ENCODE data around the gene SZT2.
"Not testable (repeated sequence)": the region's sequence is repeated elsewhere in the genome, so short reads cannot be mapped to it uniquely, and the experiment has no call there.

The SZT2 gene

DNA sequence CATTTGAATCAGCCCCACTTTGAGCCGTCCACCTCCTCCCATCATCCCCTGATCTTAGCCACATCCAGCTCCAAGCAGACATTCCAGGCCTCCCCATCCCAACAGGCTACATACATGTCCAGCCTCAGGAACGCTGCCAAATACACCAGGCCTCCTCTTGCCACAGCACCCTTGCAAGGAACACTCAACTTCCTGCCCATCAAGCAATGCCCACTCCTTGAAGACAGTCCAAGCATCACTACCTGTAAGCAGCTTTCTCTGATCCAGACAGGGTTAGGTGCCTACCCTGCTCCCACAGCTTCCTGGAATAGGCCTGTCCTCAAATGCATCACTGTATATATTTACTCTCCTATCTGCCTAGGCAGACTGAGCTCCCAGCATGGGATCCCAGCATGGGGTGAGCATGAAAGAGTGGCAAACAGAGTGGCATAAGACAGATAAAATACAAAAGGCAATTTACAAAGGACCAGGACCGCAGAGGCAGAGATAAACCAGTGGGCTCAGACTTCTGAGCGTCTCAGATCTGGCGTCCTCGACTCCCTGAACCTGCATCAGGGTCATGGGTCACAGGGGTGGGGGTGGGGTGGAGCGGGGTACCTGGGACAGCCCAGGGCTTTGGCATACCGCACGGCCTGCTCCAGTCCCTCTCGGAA lies 63.2 kb downstream of the SZT2 start:
- TF ChIP-seq, protein P1, sequence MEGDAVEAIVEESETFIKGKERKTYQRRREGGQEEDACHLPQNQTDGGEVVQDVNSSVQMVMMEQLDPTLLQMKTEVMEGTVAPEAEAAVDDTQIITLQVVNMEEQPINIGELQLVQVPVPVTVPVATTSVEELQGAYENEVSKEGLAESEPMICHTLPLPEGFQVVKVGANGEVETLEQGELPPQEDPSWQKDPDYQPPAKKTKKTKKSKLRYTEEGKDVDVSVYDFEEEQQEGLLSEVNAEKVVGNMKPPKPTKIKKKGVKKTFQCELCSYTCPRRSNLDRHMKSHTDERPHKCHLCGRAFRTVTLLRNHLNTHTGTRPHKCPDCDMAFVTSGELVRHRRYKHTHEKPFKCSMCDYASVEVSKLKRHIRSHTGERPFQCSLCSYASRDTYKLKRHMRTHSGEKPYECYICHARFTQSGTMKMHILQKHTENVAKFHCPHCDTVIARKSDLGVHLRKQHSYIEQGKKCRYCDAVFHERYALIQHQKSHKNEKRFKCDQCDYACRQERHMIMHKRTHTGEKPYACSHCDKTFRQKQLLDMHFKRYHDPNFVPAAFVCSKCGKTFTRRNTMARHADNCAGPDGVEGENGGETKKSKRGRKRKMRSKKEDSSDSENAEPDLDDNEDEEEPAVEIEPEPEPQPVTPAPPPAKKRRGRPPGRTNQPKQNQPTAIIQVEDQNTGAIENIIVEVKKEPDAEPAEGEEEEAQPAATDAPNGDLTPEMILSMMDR (IDR thresholded peaks at IDR 0.05; ENCODE audit: extremely low read depth, insufficient read depth, missing control alignments), result no peak
- DNase-seq (ENCODE audit: low spot score), result no peak
- in situ Hi-C loops (cut with MboI; ENCODE audit: low pct_unique_long_range_greater_than_20kb, low sequenced_read_pairs, unreplicated experiment), result no loop called here

- in situ Hi-C loops (cut with MboI; ENCODE audit: low pct_unique_long_range_greater_than_20kb, low sequenced_read_pairs, unreplicated experiment), result no loop called here
- TF ChIP-seq, protein P1 (IDR thresholded peaks at IDR 0.05; ENCODE audit: extremely low read depth, insufficient read depth, missing control alignments), result no peak
- peak; percentile 78 for DNase-seq (ENCODE audit: low spot score)
Measured at GRCh38 chr1:43453442-43454269, 64.0 kb downstream of the SZT2 start, which contains the start of gene HYI. Gene HYI (minus strand): TSS chr1:43453931. CDS start chr1:43453793, 138 bp downstream.

GRCh38 chr1:43454270-43455011 lies 64.7 kb downstream of the SZT2 start:
- TF ChIP-seq, protein P1 (IDR thresholded peaks at IDR 0.05; ENCODE audit: extremely low read depth, insufficient read depth, missing control alignments), result no peak
- in situ Hi-C loops (cut with MboI; ENCODE audit: low pct_unique_long_range_greater_than_20kb, low sequenced_read_pairs, unreplicated experiment), result no loop called here
- peak; percentile 84 for DNase-seq (ENCODE audit: low spot score)

DNA sequence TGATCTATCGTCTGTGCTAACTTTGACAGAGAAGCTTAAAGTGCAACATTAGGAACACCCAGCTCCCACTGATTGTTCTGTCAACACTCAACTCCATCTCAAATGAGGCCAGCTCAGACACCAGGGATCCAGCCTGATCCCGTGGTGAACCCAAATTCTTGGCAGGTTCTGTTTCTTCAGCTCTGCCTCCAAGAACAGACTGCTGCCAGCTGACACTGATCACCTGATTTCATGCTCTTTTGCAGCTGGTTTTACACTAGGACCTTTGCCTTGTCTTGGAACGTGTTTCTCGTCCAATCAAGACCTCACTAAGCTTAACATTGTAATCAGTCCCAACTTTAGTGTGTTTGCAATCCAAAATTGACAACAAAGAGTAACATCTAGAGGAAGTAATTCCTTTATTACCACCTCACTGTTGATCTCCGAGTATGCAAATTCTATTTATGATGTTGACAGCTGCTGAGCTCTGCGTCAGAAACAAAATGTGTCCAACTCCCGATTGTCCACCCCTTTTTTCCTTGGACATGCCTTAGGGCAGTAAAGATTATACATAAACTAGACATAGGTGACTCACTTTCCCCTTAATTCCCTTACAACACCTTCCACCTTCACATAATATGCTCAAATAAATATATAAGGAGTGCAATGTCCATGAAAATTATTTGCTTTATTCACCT lies 65.7 kb downstream of the SZT2 start:
- no peak for DNase-seq (ENCODE audit: low spot score)
- in situ Hi-C loops (cut with MboI; ENCODE audit: low pct_unique_long_range_greater_than_20kb, low sequenced_read_pairs, unreplicated experiment), result no loop called here
- TF ChIP-seq, protein P1 (IDR thresholded peaks at IDR 0.05; ENCODE audit: extremely low read depth, insufficient read depth, missing control alignments), result no peak

- in situ Hi-C loops (cut with MboI; ENCODE audit: low pct_unique_long_range_greater_than_20kb, low sequenced_read_pairs, unreplicated experiment); DNase-seq (ENCODE audit: low spot score): not testable (repeated sequence)
Measured at GRCh38 chr1:43458379-43458778, 68.7 kb downstream of the SZT2 start.

DNA sequence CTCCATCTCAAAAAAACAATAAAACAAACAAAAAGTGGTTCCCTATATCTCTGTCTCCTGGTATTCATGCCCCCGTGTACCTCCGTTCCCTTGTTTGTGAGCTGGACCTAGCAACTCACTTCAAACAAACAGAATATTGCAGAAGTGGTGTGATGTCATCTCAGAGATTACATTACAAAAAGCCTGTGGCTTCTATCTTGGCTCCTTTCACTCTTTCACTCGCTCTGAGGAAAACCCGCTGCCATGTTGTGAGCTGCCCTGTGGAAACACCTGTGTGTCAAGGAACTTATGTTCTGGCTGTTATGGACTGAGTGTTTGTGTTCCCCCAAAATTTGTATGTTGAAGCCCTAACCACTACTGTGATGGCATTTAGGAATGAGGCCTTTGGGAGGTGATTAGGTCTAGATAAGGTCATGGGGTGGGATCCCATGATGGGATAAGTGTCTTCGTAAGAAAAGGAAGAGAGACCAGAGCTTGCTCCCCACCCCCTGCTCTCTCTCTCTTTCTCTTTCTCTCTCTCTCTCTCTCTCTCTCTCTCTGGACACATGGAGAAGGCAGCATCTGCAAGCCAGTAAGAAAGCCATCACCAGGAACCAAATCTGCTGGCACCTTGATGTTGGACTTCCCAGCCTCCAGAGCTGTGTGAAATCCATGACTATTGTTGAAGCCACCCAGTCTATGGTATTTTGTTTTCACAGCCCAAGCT lies 71.4 kb downstream of the SZT2 start:
- no peak for DNase-seq (ENCODE audit: low spot score)
- in situ Hi-C loops (cut with MboI; ENCODE audit: low pct_unique_long_range_greater_than_20kb, low sequenced_read_pairs, unreplicated experiment), result no loop called here
- TF ChIP-seq, protein P1 (IDR thresholded peaks at IDR 0.05; ENCODE audit: extremely low read depth, insufficient read depth, missing control alignments), result no peak
